CD14-positive monocyte (primary cell): ENCODE measurements around the gene ATP6V1D. TPM values are rescaled to one million over a fixed set of nuclear protein-coding genes. Genes with fewer than 3 reads are reported as not detected.

ENCODE experiments used
- DNase-seq, 3 donors: peaks; one replicate each; pipeline ENCODE4 v3.0.0-alpha.2; 2011 to 2022
- H2AFZ ChIP-seq: 2 replicates; pipeline ENCODE4 v1.6.0; 2012; ENCODE audit warnings: mild to moderate bottlenecking, low read depth, low read length, inconsistent platforms; ENCODE audit not compliant: insufficient read depth, poor library complexity, severe bottlenecking
- H3K27ac ChIP-seq, 2 donors: 1 replicate in 1 of 2; 2 replicates in 1 of 2; pipeline ENCODE4 v1.5.1; 2012 to 2013; ENCODE audit warnings: low read length in 2 of 2, control low read depth in 1 of 2, inconsistent platforms in 1 of 2, low read depth in 1 of 2, mild to moderate bottlenecking in 1 of 2
- H3K27me3 ChIP-seq, 2 donors: one replicate each; pipeline versions ENCODE4 v1.6.0 to v1.6.1; 2011 to 2013; ENCODE audit warnings: low read length in 2 of 2; ENCODE audit not compliant: control insufficient read depth in 2 of 2, insufficient read depth in 2 of 2
- H3K36me3 ChIP-seq, 2 donors: replicated peaks in 1 of 2; 1 replicate in 1 of 2; 2 replicates in 1 of 2; pipeline versions ENCODE4 v1.5.1 to v1.6.1; 2012 to 2013; ENCODE audit warnings: low read length in 2 of 2, control low read depth in 1 of 2, inconsistent platforms in 1 of 2, mild to moderate bottlenecking in 1 of 2; ENCODE audit not compliant: insufficient read depth in 2 of 2, control insufficient read depth in 1 of 2
- H3K4me1 ChIP-seq, 2 donors: 1 replicate in 1 of 2; 2 replicates in 1 of 2; pipeline versions ENCODE4 v1.5.1 to v1.6.1; 2012 to 2013; ENCODE audit warnings: low read length in 2 of 2, control low read depth in 1 of 2, inconsistent platforms in 1 of 2, mild to moderate bottlenecking in 1 of 2, moderate library complexity in 1 of 2; ENCODE audit not compliant: insufficient read depth in 2 of 2, control insufficient read depth in 1 of 2
- H3K4me2 ChIP-seq: replicated peaks from 2 replicates; pipeline ENCODE3; 2012; ENCODE audit warnings: low read length, moderate library complexity, mild to moderate bottlenecking; ENCODE audit not compliant: poor library complexity, severe bottlenecking; ENCODE audit errors: extremely low read depth
- H3K4me3 ChIP-seq, 3 experiments: fragments of 200-600 bp in 1 of 3; sonication (generic) in 1 of 3; replicated peaks in 1 of 3; 1 replicate in 2 of 3; 2 replicates in 1 of 3; pipeline ENCODE4 v1.5.1; 2011 to 2013; ENCODE audit warnings: low read length in 3 of 3, mild to moderate bottlenecking in 3 of 3, control low read depth in 2 of 3, low read depth in 2 of 3, inconsistent platforms in 1 of 3, moderate library complexity in 1 of 3
- H3K79me2 ChIP-seq: 2 replicates; pipeline ENCODE4 v1.6.0; 2012; ENCODE audit warnings: mild to moderate bottlenecking, control low read depth, inconsistent platforms, low read length, moderate library complexity; ENCODE audit not compliant: insufficient read depth
- H3K9ac ChIP-seq: 2 replicates; pipeline ENCODE4 v1.6.0; 2017; ENCODE audit warnings: low read length, mild to moderate bottlenecking; ENCODE audit not compliant: insufficient read depth, poor library complexity, severe bottlenecking
- H3K9me3 ChIP-seq, 2 donors: replicated peaks in 1 of 2; 1 replicate in 1 of 2; 2 replicates in 1 of 2; pipeline versions ENCODE4 v1.5.1 to v1.6.1; 2012 to 2013; ENCODE audit warnings: low read length in 2 of 2, control low read depth in 1 of 2; ENCODE audit not compliant: control insufficient read depth in 1 of 2, insufficient read depth in 1 of 2
- H4K20me1 ChIP-seq: 2 replicates; pipeline ENCODE4 v1.6.0; 2012; ENCODE audit warnings: mild to moderate bottlenecking, low read length, control low read depth, moderate library complexity; ENCODE audit not compliant: insufficient read depth
- H3K27ac Mint-ChIP-seq, 7 donors: one replicate each; pipeline ENCODE4 v1.8.0; 2020; ENCODE audit warnings: mild to moderate bottlenecking in 7 of 7, mixed read lengths in 7 of 7, moderate library complexity in 6 of 7, inconsistent platforms in 2 of 7
- H3K27me3 Mint-ChIP-seq, 3 donors: one replicate each; pipeline ENCODE4 v1.8.0; 2021 to 2022; ENCODE audit warnings: low read depth in 3 of 3, mild to moderate bottlenecking in 3 of 3, mixed read lengths in 3 of 3, moderate library complexity in 3 of 3, inconsistent platforms in 1 of 3
- H3K36me3 Mint-ChIP-seq, 2 donors: one replicate each; pipeline ENCODE4 v1.8.0; 2020; ENCODE audit warnings: mixed read lengths in 2 of 2, inconsistent platforms in 1 of 2, mild to moderate bottlenecking in 1 of 2
- H3K4me1 Mint-ChIP-seq: one replicate; pipeline ENCODE4 v1.8.0; 2020; ENCODE audit warnings: mild to moderate bottlenecking, mixed read lengths
- H3K4me3 Mint-ChIP-seq, 2 donors: one replicate each; pipeline ENCODE4 v1.8.0; 2020; ENCODE audit warnings: mild to moderate bottlenecking in 2 of 2, mixed read lengths in 2 of 2, moderate library complexity in 1 of 2
- H3K9me3 Mint-ChIP-seq, 7 donors: one replicate each; pipeline ENCODE4 v1.8.0; 2020 to 2022; ENCODE audit warnings: mixed read lengths in 7 of 7, mild to moderate bottlenecking in 6 of 7, moderate library complexity in 6 of 7, inconsistent platforms in 2 of 7
- WGBS: methylation state at CpG from one replicate; pipeline ENCODE4 v1.1.5; 2013; ENCODE audit warnings: missing lambda C conversion rate; ENCODE audit not compliant: insufficient coverage; 5-methylcytosine and 5-hydroxymethylcytosine counted together
- intact Hi-C, 2 donors: fragments of 100-400 bp; cut with micrococcal nuclease; formaldehyde crosslinking; loops; one replicate each; pipeline versions ENCODE4 v1.15.0 to v1.15.1; 2023
- polyA plus RNA-seq, 3 donors: library from polyadenylated mRNA; depleted of rRNA in 1 of 3; unstranded in 2 of 3; stranded (reverse) in 1 of 3; fragments of 300-500 nt in 2 of 3; fragments of >200 nt in 1 of 3; fragmentation: Illumina TruSeq in 2 of 3; gene quantifications; 1 replicate in 2 of 3; 2 replicates in 1 of 3; pipeline ENCODE4 v1.2.3, GENCODE V29; 2012 to 2021
- TF ChIP-seq, protein P1 (sequence below): fragments of 200-600 bp; IDR thresholded peaks from one replicate; pipeline ENCODE4 v1.8.0; 2022; ENCODE audit warnings: antibody characterized with exemption, mild to moderate bottlenecking

Gene ATP6V1D
- polyA plus RNA-seq, 3 donors = 18.4 to 122 (median 94.1) TPM

GRCh38 chr14:67319142-67319541, 40.5 kb downstream of the ATP6V1D start:
- TF ChIP-seq, protein P1, sequence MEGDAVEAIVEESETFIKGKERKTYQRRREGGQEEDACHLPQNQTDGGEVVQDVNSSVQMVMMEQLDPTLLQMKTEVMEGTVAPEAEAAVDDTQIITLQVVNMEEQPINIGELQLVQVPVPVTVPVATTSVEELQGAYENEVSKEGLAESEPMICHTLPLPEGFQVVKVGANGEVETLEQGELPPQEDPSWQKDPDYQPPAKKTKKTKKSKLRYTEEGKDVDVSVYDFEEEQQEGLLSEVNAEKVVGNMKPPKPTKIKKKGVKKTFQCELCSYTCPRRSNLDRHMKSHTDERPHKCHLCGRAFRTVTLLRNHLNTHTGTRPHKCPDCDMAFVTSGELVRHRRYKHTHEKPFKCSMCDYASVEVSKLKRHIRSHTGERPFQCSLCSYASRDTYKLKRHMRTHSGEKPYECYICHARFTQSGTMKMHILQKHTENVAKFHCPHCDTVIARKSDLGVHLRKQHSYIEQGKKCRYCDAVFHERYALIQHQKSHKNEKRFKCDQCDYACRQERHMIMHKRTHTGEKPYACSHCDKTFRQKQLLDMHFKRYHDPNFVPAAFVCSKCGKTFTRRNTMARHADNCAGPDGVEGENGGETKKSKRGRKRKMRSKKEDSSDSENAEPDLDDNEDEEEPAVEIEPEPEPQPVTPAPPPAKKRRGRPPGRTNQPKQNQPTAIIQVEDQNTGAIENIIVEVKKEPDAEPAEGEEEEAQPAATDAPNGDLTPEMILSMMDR = no peak
- H3K4me2 ChIP-seq = no peak overlapping the region
- peaks cover 0 to 3% (median 0%) of the 10 kb centered on the region in 7 donors for H3K9me3 Mint-ChIP-seq

GRCh38 chr14:67317822-67318221, 41.8 kb downstream of the ATP6V1D start:
- H3K4me1 ChIP-seq = no peaks in the 10 kb centered on the region
- no peaks in the 10 kb centered on the region for H3K9me3 ChIP-seq
- H2AFZ ChIP-seq = no peak overlapping the region
- no peak overlapping the region for H3K4me3 Mint-ChIP-seq
- H3K27ac ChIP-seq = no peak overlapping the region
- H3K4me3 ChIP-seq = no peak overlapping the region
- no peak overlapping the region for H3K27ac Mint-ChIP-seq
- H3K79me2 ChIP-seq = no peaks in the 10 kb centered on the region
- H3K27me3 Mint-ChIP-seq = no peaks in the 10 kb centered on the region
- no peaks in the 10 kb centered on the region for H4K20me1 ChIP-seq
- no peak overlapping the region for H3K4me2 ChIP-seq
- H3K27me3 ChIP-seq = no peaks in the 10 kb centered on the region
- H3K4me1 Mint-ChIP-seq = peaks cover 4% of the 10 kb centered on the region
- TF ChIP-seq, protein P1 = no peak
- no CpG with 5 or more reads among the region's 1 CpG for WGBS
- peaks cover 21 to 33% of the 10 kb centered on the region in 2 donors for H3K36me3 Mint-ChIP-seq
- no peak for DNase-seq
- H3K36me3 ChIP-seq = peaks cover 10 to 21% of the 10 kb centered on the region in 2 donors
- H3K9ac ChIP-seq = no peak overlapping the region
- intact Hi-C loops = no loop called here
- H3K9me3 Mint-ChIP-seq = peaks cover 0 to 3% (median 0%) of the 10 kb centered on the region in 7 donors

More at GRCh38 chr14:67319142-67319541, 40.5 kb downstream of the ATP6V1D start:
- DNase-seq = no peak
- no peaks in the 10 kb centered on the region for H3K4me1 ChIP-seq
- no peaks in the 10 kb centered on the region for H3K27me3 ChIP-seq
- no peak overlapping the region for H3K4me3 ChIP-seq
- H3K36me3 ChIP-seq = peaks cover 7 to 20% of the 10 kb centered on the region in 2 donors
- no peaks in the 10 kb centered on the region for H4K20me1 ChIP-seq
- H3K36me3 Mint-ChIP-seq = peaks cover 23 to 36% of the 10 kb centered on the region in 2 donors
- no peaks in the 10 kb centered on the region for H3K9me3 ChIP-seq
- no peaks in the 10 kb centered on the region for H3K79me2 ChIP-seq
- H3K27me3 Mint-ChIP-seq = no peaks in the 10 kb centered on the region
- H3K27ac ChIP-seq = no peak overlapping the region
- peaks cover 4% of the 10 kb centered on the region for H3K4me1 Mint-ChIP-seq
- H3K4me3 Mint-ChIP-seq = no peak overlapping the region
- H3K27ac Mint-ChIP-seq = no peak overlapping the region
- H3K9ac ChIP-seq = no peak overlapping the region
- no peak overlapping the region for H2AFZ ChIP-seq
- intact Hi-C loops = no loop called here
